ENCODE results near the gene CCNDBP1.
"Not testable (repeated sequence)": the region's sequence is repeated elsewhere in the genome, so short reads cannot be mapped to it uniquely, and the experiment has no call there.

Gene CCNDBP1

GRCh38 chr15:43196760-43197548 is 11.8 kb downstream of the CCNDBP1 start:
- DNase-seq (ENCODE audit: low spot score), result no peak
- no peak overlapping the region for H3K27ac ChIP-seq
- no peak overlapping the region for H3K4me3 ChIP-seq
- TF ChIP-seq CTCF (IDR thresholded peaks at IDR 0.05), result no peak

DNA sequence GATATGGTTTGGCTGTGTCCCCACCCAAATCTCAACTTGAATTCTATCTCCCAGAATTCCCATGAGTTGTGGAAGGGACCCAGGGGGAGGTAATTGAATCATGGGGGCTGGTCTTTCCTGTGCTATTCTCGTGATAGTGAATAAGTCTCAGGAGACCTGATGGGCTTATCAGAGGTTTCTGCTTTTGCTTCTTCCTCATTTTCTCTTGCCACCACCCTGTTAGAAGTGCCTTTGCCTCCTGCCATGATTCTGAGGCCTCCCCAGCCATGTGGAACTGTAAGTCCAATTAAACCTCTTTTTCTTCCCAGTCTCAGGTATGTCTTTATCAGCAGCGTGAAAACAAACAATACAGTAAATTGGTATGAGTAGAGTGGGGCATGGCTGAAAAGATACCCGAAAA is 12.6 kb downstream of the CCNDBP1 start:
- H3K27ac ChIP-seq; H3K4me3 ChIP-seq; DNase-seq (ENCODE audit: low spot score): not testable (repeated sequence)

DNA sequence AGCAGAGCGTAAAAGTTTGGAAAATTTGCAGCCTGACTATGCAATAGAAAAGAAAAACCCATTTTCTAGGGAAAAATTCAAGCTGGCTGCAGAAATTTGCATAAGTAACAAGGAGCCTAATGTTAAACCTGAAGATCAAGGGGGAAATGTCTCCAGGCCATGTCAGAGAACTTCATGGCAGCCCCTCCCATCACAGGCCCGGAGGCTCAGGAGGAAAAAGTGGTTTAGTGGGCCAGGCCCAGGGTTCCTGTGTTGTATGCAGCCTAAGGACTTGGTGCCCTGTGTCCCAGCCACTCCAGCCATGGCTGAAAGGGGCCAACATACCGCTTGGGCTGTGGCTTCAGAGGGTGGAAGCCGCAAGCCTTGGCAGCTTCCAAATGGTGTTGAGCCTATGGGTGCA is 13.4 kb downstream of the CCNDBP1 start:
- not testable (repeated sequence) for H3K4me3 ChIP-seq; H3K27ac ChIP-seq; DNase-seq (ENCODE audit: low spot score)

DNA sequence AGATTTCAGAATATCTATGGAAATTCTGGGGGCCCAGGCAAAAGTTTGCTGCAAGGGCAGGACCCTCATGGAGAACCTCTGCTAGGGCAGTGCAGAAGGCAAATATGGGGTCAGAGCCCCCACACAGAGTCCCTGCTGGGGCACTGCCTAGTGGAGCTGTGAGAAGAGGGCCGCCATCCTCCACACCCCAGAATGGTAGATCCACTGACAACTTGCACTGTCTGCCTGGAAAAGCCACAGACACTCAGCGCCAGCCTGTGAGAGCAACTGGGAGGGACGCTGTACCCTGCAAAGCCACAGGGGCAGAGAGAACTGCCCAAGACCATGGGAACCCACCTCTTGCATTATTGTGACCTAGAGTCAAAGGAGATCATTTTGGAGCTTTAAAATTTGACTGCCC is 13.8 kb downstream of the CCNDBP1 start:
- no peak overlapping the region for H3K27ac ChIP-seq
- DNase-seq (ENCODE audit: low spot score), result no peak
- H3K4me3 ChIP-seq, result no peak overlapping the region
- no peak for TF ChIP-seq CTCF (IDR thresholded peaks at IDR 0.05)

DNA sequence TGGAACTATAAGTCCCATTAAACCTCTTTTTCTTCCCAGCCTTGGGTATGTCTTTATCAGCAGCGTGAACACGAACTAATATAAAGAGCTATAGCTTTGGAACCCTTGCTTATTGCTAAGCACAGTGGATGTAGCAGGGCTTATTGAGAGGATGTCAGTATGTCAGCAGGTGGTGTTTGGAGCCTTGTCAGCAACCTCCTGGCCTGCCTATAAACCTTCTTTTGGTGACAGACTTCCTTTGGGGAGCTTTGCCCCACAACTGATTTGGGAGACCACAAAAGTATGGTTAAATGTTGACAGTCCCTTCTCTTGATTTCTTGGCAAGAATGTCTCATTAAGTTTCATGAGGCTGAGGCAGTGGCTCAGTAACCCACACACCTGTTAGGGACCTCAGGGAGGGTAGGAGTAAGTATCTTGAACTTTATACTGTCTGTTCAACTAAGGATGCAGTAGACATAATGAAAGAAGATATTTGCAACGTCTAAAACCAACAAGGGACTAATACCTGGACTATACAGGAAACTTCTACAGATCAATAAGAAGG is 14.8 kb downstream of the CCNDBP1 start:
- TF ChIP-seq CTCF (IDR thresholded peaks at IDR 0.05), result no peak
- H3K4me3 ChIP-seq, result no peak overlapping the region
- no peak for DNase-seq (ENCODE audit: low spot score)
- H3K27ac ChIP-seq, result no peak overlapping the region

DNA sequence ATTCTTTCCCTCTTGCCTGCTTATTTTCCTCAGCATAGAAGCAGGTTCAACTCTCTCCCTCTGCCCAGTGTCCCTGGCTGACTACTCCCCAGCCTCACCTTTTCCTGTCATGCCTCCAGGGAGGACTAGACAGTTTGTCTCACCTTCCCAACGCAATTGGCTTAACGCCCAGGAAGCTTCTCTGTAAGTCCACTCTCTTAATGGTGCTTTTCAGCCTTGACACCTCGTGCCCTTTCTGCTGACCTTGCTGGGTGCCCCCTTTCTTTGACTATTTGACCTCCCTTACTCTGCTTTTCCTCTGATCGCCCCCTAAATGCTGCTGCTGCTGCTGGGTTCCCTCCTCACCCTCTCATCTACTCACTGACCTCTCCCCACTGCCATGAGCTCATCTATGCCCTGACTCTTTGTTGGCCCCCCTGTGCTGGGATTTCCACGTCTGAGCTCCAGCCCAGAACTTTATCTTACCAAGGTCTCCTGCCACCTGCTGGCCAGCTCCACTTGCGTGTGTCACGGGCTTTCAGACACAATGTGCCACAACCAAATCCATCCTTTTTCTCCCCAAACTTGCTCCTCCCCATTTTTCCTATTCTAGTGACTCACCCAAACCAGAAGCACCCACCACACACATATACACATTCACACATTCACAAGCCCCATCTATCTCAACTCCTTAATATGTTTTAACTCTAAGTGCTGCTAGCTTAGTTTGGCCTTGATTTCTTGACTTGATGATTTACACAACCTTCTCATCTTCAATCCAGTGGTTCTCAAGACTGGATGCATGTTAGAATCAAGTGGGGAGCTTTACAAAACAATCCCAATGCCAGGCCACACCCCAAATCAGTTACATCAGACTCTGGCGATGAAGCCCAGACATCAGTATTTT is 19.1 kb downstream of the CCNDBP1 start:
- Histone ChIP-seq H3K27ac (no peak overlapping the region), H3K4me3 (no peak overlapping the region)
- no peak for TF ChIP-seq CTCF (IDR thresholded peaks at IDR 0.05)
- DNase-seq (ENCODE audit: low spot score), result no peak

GRCh38 chr15:43206054-43206453 is 20.9 kb downstream of the CCNDBP1 start:
- no peak for TF ChIP-seq CTCF (IDR thresholded peaks at IDR 0.05)
- DNase-seq (ENCODE audit: low spot score), result no peak
- H3K27ac ChIP-seq, result no peak overlapping the region
- no peak overlapping the region for H3K4me3 ChIP-seq
